Hepatocyte (in vitro differentiated cells): ENCODE measurements around the gene HKDC1. TPM values are rescaled to one million over a fixed set of nuclear protein-coding genes. Genes with fewer than 3 reads are reported as not detected.

Experiments
- DNase-seq: peaks from one replicate; pipeline ENCODE4 v3.0.0-alpha.2; 2016; ENCODE audit warnings: low spot score
- H2AFZ ChIP-seq: fragments of 200-600 bp; sonication (generic); 2 replicates; pipeline ENCODE4 v1.6.0; 2016; ENCODE audit warnings: antibody characterized with exemption, mild to moderate bottlenecking
- H3K27ac ChIP-seq: fragments of 200-600 bp; sonication (generic); 2 replicates; pipeline ENCODE4 v1.5.1; 2016; ENCODE audit warnings: mild to moderate bottlenecking
- H3K27me3 ChIP-seq: fragments of 200-600 bp; sonication (generic); 2 replicates; pipeline ENCODE4 v1.6.1; 2016
- H3K36me3 ChIP-seq: fragments of 200-600 bp; sonication (generic); replicated peaks from 2 replicates; pipeline ENCODE4 v1.5.1; 2016; ENCODE audit warnings: low read depth; ENCODE audit not compliant: insufficient read depth
- H3K4me1 ChIP-seq: fragments of 200-600 bp; sonication (generic); 2 replicates; pipeline ENCODE4 v1.5.1; 2016; ENCODE audit warnings: mild to moderate bottlenecking, moderate library complexity; ENCODE audit not compliant: insufficient read depth
- H3K4me2 ChIP-seq: fragments of 200-600 bp; sonication (generic); 2 replicates; pipeline ENCODE4 v1.6.0; 2016
- H3K4me3 ChIP-seq: fragments of 200-600 bp; sonication (generic); 2 replicates; pipeline ENCODE4 v1.5.1; 2016; ENCODE audit warnings: mild to moderate bottlenecking
- H3K79me2 ChIP-seq: fragments of 200-600 bp; sonication (generic); 2 replicates; pipeline ENCODE4 v1.6.0; 2017; ENCODE audit warnings: mild to moderate bottlenecking
- H3K9me2 ChIP-seq: fragments of 200-600 bp; sonication (generic); replicated peaks from 2 replicates; pipeline ENCODE4 v1.6.0; 2017; ENCODE audit warnings: mild to moderate bottlenecking; ENCODE audit not compliant: insufficient read depth
- H3K9me3 ChIP-seq: fragments of 200-600 bp; sonication (generic); 2 replicates; pipeline ENCODE4 v1.5.1; 2016; ENCODE audit warnings: low read depth, mild to moderate bottlenecking
- H4K20me1 ChIP-seq: fragments of 200-600 bp; sonication (generic); 2 replicates; pipeline ENCODE4 v1.6.0; 2016; ENCODE audit warnings: mild to moderate bottlenecking; ENCODE audit not compliant: insufficient read depth, poor library complexity, severe bottlenecking
- EZH2 ChIP-seq: fragments of 200-600 bp; sonication (generic); IDR thresholded peaks from 2 replicates; pipeline ENCODE4 v1.6.1; 2016; ENCODE audit warnings: antibody characterized with exemption, mild to moderate bottlenecking, borderline replicate concordance
- EZH2phosphoT487 ChIP-seq: fragments of 200-600 bp; sonication (generic); IDR thresholded peaks from one replicate; pipeline ENCODE4 v1.6.1; 2018; ENCODE audit warnings: antibody characterized with exemption, mild to moderate bottlenecking, low read depth, moderate library complexity; ENCODE audit not compliant: unreplicated experiment, severe bottlenecking
- WGBS: methylation state at CpG from one replicate; pipeline ENCODE4 v1.1.6; 2016; ENCODE audit warnings: low lambda C conversion rate; ENCODE audit errors: missing lambda C conversion rate; 5-methylcytosine and 5-hydroxymethylcytosine counted together
- polyA plus RNA-seq: library from polyadenylated mRNA; unstranded; fragments of >200 nt; fragmentation: Nextera tagmentation; extraction: Ambion mirVana; gene quantifications from 2 replicates; pipeline ENCODE4 v1.2.1, GENCODE V29; 2016
- total RNA-seq: library from RNA; depleted of rRNA; stranded (reverse); fragments of >200 nt; gene quantifications from 2 replicates; pipeline ENCODE4 v1.2.3, GENCODE V29; 2014
- TF ChIP-seq, protein P1 (sequence below): fragments of 200-600 bp; sonication (generic); IDR thresholded peaks from 2 replicates; pipeline ENCODE4 v1.5.1; 2016; ENCODE audit warnings: antibody characterized with exemption, mild to moderate bottlenecking; ENCODE audit not compliant: poor library complexity

Gene HKDC1
- total and polyA plus RNA-seq, 2 experiments from 2014 or later: 23.6 to 27.9 TPM

GRCh38 chr10:69259547-69260243, 39.6 kb downstream of the HKDC1 start:
- H3K4me3 ChIP-seq: no peak overlapping the region
- no peaks in the 10 kb centered on the region for H3K27me3 ChIP-seq
- H3K9me3 ChIP-seq: no peaks in the 10 kb centered on the region
- H3K4me1 ChIP-seq: no peaks in the 10 kb centered on the region
- TF ChIP-seq EZH2 (no peak), EZH2phosphoT487 (no peak)
- TF ChIP-seq, protein P1, sequence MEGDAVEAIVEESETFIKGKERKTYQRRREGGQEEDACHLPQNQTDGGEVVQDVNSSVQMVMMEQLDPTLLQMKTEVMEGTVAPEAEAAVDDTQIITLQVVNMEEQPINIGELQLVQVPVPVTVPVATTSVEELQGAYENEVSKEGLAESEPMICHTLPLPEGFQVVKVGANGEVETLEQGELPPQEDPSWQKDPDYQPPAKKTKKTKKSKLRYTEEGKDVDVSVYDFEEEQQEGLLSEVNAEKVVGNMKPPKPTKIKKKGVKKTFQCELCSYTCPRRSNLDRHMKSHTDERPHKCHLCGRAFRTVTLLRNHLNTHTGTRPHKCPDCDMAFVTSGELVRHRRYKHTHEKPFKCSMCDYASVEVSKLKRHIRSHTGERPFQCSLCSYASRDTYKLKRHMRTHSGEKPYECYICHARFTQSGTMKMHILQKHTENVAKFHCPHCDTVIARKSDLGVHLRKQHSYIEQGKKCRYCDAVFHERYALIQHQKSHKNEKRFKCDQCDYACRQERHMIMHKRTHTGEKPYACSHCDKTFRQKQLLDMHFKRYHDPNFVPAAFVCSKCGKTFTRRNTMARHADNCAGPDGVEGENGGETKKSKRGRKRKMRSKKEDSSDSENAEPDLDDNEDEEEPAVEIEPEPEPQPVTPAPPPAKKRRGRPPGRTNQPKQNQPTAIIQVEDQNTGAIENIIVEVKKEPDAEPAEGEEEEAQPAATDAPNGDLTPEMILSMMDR: no peak
- WGBS: 84% methylated on average over 3 of the region's 3 CpGs
- no peak overlapping the region for H2AFZ ChIP-seq
- no peaks in the 10 kb centered on the region for H4K20me1 ChIP-seq
- H3K9me2 ChIP-seq: no peaks in the 10 kb centered on the region
- H3K79me2 ChIP-seq: no peaks in the 10 kb centered on the region
- no peak overlapping the region for H3K4me2 ChIP-seq
- DNase-seq: no peak
- no peaks in the 10 kb centered on the region for H3K36me3 ChIP-seq
- no peak overlapping the region for H3K27ac ChIP-seq

DNA sequence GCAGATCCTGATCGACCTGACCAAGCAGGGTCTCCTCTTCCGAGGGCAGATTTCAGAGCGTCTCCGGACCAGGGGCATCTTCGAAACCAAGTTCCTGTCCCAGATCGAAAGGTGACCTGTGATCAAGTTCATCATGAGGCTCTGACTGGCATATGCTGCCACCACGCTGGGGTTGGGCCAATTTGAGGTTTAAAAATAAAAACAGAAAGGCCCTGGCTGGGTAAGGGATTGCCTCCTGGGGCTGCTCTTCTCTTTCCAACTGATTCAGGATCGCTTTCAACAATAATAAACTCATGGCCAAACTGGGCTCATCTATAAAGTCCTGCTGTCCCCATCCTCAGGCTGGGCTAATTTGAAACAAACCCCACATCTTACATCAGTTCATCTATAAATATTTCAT, 41.1 kb downstream of the HKDC1 start:
- Histone ChIP-seq H2AFZ (no peak overlapping the region), H3K36me3 (no peaks in the 10 kb centered on the region), H3K4me3 (no peak overlapping the region), H4K20me1 (no peaks in the 10 kb centered on the region), H3K27ac (no peak overlapping the region), H3K79me2 (no peaks in the 10 kb centered on the region), H3K4me2 (no peak overlapping the region), H3K4me1 (no peaks in the 10 kb centered on the region), H3K9me2 (no peaks in the 10 kb centered on the region), H3K27me3 (no peaks in the 10 kb centered on the region), H3K9me3 (no peaks in the 10 kb centered on the region)
- WGBS: 93% methylated on average over 8 of the region's 8 CpGs
- no peak for DNase-seq
- TF ChIP-seq EZH2: no peak
- no peak for TF ChIP-seq EZH2phosphoT487
- TF ChIP-seq, protein P1: no peak

- no peak for TF ChIP-seq EZH2phosphoT487
- TF ChIP-seq EZH2: no peak
- TF ChIP-seq, protein P1: no peak
- H2AFZ ChIP-seq: no peak overlapping the region
- no peaks in the 10 kb centered on the region for H3K9me3 ChIP-seq
- no peak overlapping the region for H3K27ac ChIP-seq
- 89% methylated on average over 3 of the region's 3 CpGs for WGBS
- no peaks in the 10 kb centered on the region for H3K4me1 ChIP-seq
- no peaks in the 10 kb centered on the region for H3K27me3 ChIP-seq
- H4K20me1 ChIP-seq: no peaks in the 10 kb centered on the region
- no peak overlapping the region for H3K4me2 ChIP-seq
- H3K9me2 ChIP-seq: no peaks in the 10 kb centered on the region
- DNase-seq: no peak
- no peak overlapping the region for H3K4me3 ChIP-seq
- H3K79me2 ChIP-seq: no peaks in the 10 kb centered on the region
- no peaks in the 10 kb centered on the region for H3K36me3 ChIP-seq
Observed at GRCh38 chr10:69262292-69262751, 42.2 kb downstream of the HKDC1 start.
